ENCODE results near the gene RFX3.

Gene RFX3

DNA sequence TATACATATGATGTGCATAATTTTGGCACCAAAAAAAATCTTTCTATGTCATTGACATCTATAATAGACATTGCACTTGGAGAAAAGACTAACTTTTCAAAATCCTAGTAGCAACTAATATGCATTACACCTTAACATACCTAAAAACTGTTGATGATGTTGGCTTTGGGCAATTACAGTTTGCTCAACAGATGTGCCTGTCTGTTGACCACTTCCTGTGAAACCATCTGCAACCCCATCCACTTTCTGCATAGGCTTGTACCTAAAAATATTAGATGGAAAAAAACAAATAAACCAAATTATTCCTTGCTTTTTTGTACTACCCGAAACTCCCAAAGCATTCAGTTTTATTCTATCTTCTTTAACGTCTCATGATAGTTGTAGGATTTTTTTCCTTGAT is 248.6 kb downstream of the RFX3 start:
- no peak for DNase-seq (ENCODE audit: low spot score)

DNA sequence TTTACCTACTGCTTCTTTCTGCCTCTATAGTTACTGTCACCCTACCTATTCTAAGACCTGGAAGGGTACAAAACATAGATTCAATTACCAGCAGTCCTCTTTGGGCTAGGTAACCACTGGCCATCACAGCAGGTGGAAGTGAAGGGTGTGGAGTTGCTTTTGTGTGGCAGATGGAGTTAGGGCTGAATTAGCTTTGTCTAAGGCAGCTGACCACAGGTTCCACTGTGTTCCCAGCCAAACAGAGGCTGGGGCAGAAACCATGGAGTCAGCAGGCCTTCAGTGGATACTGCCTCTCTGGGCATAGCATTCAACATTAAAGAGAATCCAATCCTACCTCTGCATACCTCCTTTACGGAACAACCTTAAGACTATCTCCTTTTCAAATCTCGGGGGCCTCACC is 254.2 kb downstream of the RFX3 start:
- DNase-seq (ENCODE audit: low spot score), result no peak

DNA sequence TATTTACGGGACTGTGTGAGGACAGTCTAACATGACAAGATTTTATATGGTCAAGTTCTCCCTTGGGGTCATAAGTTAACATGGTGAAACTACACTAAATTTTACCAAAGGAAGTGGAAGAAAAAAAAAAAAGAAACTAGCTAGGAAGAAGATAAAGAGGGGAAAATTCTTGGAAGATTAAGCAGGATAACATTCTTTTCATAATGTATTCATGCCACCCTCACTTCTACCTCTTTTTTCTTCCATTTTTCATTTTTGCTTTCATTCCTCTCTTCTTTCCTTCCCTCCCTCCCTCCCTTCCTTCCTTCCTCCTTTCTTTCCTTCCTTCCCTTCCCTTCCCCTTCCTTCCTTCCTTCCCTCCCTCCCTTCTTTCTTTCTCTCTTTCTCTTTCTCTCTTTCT is 254.6 kb downstream of the RFX3 start:
- DNase-seq (ENCODE audit: low spot score), result no peak

DNA sequence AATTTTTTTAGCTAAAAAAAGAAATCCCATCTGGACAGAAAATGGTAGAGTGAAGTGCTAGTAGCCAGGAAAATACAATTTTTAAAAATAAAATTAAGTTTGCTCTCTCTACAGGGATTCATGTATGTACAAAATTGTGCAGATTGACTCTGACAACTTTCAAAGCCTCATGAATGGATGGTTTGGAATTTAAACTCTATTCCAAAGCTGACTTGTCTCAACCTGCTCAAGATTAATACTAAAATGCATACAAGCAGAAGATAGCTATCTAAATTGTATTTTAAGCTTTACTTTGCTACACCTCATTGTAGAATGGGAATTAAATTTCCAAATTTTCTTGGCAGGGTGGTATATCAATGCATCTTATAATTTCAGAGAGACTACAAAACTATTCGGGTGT is 257.6 kb downstream of the RFX3 start:
- no peak for DNase-seq (ENCODE audit: low spot score)

DNA sequence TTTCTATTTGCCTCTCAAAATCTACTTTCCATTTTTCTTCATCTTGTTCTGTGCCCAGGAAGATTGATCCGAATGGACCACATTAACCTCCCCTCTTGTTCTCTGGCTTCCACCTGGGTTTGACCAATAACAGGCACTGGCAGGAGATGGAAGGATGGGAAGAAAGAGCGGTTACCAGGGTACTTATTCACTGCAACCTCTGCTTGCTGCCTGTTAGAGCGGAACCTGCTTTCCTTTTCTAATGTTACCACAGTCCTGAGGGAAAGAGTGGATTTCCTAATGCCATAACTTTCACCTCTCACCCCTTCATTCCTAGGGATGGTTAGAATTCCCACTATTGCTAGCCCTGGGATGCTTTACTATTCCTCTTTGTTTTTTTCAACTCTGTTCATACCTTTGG is 262.1 kb downstream of the RFX3 start:
- DNase-seq (ENCODE audit: low spot score), result no peak

DNA sequence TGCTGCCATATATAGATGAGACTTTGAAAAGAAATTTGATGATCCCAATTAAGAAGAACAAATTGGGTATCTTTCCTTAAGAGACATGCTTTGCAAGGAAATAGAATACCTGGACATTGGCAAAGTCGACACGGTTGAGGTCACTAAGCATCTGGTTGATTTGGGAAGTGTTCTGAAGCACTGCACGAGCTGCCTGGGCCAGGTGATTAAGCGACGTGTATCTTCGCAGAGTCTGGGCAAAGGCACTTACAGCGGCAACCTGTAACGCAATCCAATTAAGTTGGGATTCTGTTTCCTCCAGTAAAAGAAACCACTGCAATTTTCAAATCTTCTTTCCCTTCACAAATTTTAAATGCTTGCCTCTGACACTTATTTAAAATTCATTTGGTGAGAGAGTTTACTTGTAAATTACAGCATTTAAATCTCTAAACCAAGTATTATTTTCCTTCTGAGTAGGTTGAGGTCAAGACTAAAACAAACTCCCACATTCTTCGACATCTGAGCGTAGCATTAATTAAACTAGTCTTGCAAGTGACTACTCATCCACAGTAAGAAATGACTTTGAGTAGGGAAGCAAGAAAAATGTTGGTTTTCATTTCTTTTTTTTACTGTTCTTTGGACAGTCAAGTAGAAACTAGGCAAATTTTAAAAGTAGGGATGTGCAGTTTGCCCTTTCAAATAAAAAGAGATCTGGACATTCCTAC is 262.8 kb downstream of the RFX3 start:
- no peak for DNase-seq (ENCODE audit: low spot score)

DNA sequence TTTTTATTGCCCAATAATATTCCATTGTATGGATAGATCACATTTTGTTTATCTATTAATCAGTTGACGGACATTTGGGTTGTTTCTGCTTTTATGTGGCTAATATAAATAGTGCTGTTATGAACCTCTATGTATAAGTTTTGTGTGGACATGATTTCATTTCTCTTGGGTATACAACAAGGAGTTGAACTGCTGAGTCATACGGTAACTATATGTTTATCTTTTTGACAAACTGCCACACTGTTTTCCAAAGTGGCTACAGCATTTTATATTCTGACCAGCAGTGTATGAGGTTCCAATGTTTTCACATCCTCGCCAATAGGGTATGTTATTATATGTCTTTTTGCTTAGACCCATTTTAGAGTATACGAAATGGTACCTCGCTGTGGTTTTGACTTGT is 264.3 kb downstream of the RFX3 start:
- no peak for DNase-seq (ENCODE audit: low spot score)

DNA sequence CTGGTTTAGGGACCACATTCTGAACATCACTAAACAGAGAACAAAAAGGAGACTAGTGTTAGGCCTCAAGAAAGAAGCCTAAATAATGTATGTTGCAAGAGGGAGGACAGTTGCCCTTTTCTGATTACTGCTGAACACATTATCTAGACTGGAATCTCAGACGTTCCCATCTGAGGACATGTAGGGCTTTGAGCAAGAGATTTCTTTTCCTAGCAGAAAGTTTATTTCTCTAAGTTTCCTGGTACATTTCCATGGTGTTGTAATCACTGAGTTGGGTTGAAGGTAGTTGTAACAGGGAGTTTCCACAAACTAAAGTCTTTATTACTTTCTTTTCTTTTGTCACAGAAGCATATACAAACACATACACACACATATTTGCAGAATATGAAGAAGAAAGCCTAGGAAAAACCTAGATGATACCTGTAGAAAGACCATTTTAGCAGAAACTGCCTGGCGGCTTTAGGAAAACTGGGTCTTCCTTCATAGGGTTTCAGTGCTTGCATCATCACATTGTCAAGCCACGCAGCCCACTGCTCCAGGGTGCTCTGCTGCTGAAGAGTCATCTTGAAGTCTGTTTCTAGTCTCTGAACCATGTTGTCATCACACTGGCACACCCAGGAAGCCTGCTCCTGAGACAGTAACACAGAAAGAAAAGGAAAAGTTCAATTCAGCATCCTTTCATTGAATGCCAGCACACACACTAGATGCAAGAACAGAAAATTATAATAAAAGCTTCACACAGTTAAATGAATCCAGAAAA is 269.1 kb downstream of the RFX3 start:
- DNase-seq (ENCODE audit: low spot score), result no peak

DNA sequence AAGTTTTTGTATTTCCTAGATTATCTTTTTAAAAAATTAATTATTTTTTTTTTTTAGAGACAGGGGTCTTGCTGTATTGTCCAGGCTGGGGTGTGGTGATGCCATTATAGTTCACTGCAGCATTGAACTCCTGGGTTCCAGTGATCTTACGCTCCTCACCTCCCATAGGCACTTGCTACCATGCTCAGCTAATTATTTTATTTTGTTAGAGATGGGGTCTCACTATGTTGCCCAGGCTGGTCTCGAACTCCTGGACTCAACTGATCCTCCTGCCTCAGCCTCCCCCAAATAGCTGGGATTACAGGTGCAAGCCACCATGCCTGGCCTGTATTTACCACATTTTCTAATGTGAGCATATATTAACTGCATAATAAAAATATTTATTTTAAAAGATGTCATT is 274.5 kb downstream of the RFX3 start:
- DNase-seq (ENCODE audit: low spot score), result no peak

DNA sequence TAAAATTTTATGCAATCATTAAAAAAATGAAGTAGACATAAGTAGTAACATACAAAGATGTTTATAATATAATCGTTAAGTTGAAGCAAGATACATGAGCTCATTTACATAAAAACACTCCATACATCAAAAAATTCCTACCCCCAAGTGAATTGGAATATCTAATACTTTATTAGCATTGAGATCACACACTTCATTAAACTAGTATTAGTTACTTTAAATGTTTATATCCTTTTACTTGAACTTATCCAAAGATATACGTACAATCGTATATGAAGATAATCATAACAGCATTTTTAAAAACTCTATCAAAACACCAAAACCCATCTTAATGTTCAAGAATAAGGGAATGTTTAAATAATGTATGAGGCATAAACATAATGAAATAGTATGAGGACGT is 275.1 kb downstream of the RFX3 start:
- no peak for DNase-seq (ENCODE audit: low spot score)

DNA sequence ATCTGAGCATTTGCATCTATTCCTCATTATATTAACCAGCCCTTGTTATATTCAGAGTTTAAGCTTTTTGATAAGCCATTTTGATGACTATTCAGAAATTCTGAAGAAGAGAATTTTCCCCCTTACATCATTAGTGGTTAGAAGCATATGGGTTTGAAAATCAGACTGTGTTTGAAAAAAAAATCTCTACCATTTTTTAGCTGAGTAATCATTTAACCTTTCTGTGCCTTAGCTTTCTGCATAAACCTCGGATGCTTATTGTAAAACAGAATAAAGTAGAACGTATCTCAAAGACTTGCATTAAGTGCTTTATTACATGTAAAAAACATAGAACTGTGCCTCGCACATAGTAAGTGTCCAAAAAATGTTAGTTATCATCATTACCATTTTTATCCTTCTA is 278.6 kb downstream of the RFX3 start:
- DNase-seq (ENCODE audit: low spot score), result no peak

DNA sequence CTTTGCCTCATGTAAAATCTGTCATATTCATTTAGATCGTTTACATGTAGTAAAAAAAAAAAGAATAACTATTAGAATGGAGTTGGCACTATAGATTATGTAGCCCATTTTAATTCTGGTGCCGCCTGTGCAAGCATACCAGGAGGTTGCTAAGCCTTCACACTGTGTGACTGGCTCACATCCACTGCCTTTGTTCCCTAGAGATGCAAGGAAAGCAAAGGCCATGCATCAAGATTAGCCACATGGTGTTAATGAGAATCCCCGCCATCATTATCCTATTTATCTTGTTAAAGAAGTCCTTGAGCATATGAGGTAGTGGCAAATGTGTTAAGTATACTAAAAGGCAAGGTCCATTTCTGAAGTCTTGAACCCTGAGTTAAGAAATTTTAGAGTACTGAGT is 279.6 kb downstream of the RFX3 start:
- no peak for DNase-seq (ENCODE audit: low spot score)

DNA sequence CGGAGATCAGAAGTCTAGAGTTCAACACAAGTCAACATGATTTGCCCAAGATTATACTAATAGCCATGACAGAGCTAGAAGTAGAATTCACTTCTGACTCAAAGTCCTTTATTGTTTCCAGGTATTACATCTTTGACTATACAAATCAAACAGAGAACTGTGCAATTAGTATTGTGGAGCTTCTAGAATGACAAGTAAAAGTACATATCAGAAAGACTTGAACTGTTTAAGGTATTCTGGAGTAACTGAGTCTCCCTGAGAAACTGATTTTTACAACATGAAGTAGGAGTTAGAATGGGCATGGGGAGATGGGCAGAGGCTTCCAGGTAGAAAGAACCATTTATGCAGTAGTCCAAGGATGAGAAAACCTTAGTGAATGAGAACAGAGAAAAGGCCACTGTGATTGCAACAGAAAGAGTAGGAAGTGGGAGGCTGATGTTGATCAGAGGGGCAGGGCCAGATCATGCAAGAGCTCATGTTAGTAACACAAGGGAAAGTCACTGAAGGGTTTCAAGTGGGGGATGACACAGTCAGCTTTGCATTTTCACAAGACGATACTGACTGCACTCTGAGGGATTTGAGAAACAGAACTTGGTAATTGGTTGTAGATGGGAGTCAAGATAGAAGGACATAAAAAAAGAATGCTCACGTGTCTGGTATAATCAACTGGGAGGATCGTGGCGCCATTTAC is 280.7 kb downstream of the RFX3 start:
- no peak for DNase-seq (ENCODE audit: low spot score)

DNA sequence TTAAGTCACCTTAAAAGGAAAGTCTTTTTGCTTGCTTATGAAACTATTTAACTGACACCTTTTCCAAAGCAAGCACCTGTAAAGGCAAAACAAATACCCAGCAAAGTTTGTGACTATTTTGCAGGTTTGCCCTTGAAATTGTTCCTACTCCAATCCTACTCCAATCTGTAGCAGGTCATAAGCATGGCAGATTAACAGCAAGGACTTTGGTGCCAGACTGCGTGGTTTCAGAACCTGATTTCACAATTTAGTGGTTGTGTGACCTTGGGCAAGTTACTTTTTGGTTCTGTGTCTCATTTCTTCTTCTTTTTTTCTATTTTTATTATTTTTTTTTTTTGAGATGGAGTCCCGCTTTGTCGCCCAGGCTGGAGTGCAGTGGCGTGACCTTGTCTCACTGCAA is 282.1 kb downstream of the RFX3 start:
- no peak for DNase-seq (ENCODE audit: low spot score)

DNA sequence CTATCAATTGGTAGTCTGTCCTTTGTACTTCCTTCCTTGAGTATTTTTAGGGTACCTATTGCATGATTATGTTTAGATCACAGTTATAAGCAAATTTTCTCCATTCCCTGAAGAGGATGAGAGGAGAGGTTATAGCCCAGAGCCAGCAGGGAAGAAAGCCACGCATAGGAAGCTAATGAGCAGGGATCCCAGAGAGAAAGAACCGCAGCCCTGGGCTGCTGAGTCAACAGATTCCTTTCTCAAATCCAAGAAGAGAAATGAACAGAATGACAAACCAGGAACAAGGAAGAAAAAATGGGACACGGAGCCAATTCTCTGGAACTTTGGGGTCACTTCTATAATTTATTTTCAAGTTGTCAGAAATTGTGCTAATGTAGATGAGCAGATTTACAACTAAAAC is 284.5 kb downstream of the RFX3 start:
- no peak for DNase-seq (ENCODE audit: low spot score)

DNA sequence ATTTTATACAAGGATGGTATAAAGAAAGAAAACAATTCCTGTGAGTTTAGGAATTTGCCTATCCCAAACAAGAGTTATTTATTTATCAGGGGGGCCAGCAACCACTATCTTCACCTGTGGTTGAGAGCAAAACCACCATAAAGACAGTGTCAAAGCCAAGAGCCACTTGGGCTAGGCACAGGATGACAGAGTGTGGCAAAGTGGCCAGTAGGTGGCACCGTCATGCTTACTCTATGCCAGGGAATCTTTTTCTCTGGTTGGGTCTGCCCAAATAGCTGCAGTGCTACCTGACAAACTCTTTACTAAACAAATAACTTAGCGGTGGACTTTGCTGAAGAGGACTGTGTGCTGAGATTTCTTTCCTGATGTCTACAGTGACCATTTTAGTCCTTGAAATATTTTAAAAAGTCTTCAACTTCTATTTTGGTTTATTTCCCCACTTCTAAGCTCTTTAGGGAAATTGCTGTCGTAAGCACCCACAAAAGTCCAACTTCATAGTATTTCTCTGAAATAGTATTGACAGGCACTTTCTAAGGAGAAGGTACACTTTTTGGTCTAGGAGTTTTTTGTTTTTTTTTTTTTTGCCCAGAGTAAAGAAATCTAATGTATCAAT is 285.0 kb downstream of the RFX3 start:
- DNase-seq (ENCODE audit: low spot score), result peak; percentile 67

DNA sequence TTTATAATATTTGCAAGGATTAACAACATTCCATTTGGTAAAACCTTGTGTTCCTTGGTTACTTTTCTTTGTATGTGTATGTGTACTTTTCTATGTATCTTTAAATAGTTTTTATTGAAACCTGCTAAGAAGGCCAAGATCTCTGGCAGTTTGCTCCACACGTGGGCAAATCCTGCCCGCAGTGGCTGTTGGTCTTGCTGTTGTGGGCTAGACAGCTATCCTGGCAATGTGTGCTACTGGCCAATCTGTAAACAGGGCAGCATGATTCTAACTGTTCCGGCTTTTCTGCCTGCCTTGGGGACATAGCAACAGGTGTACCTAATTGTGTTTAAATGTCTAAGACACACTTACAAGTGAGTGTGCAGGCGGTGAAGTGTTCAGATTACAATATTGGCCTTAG is 286.6 kb downstream of the RFX3 start:
- DNase-seq (ENCODE audit: low spot score), result no peak

DNA sequence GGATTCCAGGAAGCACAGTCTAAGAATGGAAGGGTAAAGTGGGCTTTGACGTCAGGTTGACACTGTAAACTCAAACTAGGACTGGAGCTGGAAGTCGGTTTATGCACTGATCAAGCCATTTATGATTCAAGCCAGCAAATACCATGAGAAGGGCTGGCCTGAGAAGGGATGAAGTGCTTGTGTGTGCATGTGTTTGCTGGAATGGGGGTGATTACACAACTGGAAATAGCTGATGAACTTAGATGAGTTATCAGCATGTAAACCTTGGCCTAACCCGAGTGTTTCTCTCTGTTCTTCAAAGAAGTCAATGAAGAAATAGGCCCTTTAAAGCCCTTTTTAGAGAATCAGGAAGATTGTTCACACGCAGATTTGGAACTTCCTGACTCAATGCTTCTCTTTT is 287.6 kb downstream of the RFX3 start:
- DNase-seq (ENCODE audit: low spot score), result no peak

DNA sequence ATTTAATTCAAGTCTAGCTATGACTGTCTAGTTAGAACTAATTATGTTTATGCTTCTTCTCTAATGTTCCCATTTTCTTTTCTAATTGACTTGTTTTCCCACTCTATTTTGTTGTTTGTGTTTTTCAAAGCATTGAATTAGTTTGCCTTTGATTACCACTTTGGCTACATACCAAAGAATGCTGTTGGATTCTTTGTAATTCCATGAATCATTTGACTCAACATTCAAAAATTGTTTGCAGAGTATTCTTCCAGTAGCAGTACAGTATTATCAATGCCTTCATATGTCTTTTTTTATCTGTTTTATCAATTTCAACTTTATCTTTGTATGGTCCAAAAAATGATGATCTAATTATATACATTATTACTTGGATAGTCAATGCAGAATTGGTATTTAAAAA is 288.7 kb downstream of the RFX3 start:
- DNase-seq (ENCODE audit: low spot score), result no peak

DNA sequence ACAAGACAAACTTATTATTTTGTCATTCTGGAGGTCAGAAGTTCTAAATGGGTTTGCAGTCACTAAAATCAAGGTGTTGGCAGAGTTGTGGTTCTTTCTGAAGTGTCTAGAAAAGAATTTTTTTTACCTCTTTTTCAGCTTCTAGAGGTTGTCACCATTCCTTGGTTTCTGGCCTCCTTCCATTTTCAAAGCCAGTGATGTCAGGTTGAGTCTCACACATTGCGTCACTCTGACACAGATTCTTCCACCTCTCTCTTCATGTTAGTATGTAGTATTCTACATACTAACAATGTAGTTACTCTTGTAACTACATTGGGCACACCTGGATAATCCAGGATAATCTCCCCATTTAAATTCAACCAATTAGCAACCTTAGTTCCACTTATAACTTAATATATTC is 290.3 kb downstream of the RFX3 start:
- DNase-seq (ENCODE audit: low spot score), result no peak

DNA sequence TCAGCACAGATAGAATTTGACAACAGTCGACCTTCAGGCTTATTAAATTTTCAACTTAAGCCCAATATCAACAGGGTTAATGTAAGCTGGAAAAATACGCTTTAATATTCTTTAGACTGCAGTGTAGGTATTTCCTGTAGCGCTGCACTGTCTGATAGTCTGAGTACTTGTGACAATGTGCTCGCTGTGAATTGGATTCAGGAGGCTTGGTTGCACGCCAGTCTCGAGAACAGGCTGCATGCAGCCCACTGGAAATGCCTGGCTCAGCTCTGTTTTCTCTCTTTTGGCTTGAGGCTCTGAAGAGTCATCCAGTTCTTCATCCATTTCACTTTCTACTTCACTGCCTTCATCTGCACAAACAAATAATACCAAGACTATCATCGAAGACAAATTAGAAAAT is 300.9 kb downstream of the RFX3 start:
- DNase-seq (ENCODE audit: low spot score), result no peak

DNA sequence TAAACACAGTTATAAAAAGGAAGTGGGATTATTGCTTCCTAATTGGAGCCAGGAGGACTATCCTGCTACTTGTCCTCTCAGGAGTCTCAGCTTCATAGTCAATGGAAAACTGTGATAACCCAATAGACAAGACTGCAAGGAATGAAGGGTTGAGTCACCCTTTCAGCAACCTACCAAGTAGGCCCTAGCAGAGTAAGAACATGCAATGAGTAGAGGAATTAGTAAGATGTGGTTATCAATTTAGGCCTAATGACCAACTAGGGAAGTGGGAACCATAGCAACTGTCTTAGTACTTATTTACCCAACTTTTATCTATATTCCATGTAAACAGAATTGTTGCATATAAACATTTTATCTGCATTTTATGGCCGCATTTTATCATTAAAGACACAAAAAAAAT is 310.1 kb downstream of the RFX3 start:
- no peak for DNase-seq (ENCODE audit: low spot score)

DNA sequence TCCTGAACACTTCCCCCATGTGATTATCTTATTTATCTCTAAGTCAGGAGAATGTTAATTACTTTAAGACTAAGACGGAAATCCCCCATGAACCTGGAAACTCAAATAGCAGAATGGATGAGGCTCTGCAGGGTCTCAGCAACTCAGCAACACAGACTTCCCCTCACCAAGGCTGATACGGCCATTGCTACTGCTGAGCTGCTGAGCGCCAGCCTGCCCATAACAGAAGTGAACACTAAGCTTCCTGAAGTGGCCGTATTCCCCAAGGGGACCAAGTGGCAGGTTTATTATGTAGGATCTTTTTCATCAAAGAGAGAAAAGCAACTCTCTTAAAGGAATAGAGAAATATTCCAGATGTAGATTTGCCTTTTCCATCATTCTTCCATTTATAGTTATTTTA is 311.1 kb downstream of the RFX3 start:
- no peak for DNase-seq (ENCODE audit: low spot score)

Measured in CD4-positive, alpha-beta T cell treated with Interleukin-2 at 100 ng/mL for 4 hours (primary cell).